ENCODE results near the gene ERN1.

The ERN1 gene

DNA sequence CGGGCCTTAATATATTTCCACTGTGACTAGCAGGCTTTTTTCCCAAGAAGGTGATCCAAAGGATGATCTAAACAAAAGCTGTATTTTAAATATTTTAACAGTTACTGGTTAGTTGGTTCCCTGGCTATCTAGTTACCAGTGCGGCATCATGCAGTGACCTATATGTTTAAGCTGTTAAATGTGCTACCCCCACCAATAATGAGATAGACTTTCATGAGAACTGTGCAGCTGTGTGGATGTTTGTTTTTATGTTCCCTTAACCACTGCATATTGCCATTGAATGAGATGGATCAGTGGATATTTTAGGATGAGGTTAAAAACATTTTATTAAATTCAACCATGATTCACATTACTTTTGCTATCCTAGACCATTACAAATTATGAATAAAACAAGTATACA, 16.9 kb downstream of the ERN1 start:
- no peaks in the 10 kb centered on the region for H3K27me3 ChIP-seq (replicated peaks; ENCODE audit: insufficient read depth, low read length)
- H3K4me1 ChIP-seq (ENCODE audit: low read length) = peaks cover 57% of the 10 kb centered on the region
- peaks cover 14% of the 10 kb centered on the region; the same call in 1 of the 2 replicates for H3K36me3 ChIP-seq (replicated peaks; ENCODE audit: insufficient read depth, low read length)
- peaks cover 7% of the 10 kb centered on the region; the same call in 1 of the 2 replicates for H4K20me1 ChIP-seq (ENCODE audit: insufficient read depth, low read length)
- no peaks in the 10 kb centered on the region for H3K9me2 ChIP-seq (replicated peaks; ENCODE audit: insufficient read depth, low read length)
- H3K4me3 ChIP-seq (ENCODE audit: low read length) = no peak overlapping the region
- H3K79me2 ChIP-seq (ENCODE audit: low read length) = peaks cover 100% of the 10 kb centered on the region
- no peak overlapping the region for H3K27ac ChIP-seq (ENCODE audit: low read length)
- no peak overlapping the region for H2AFZ ChIP-seq (ENCODE audit: low read length)
- no peaks in the 10 kb centered on the region for H3K9me3 ChIP-seq (replicated peaks; ENCODE audit: insufficient read depth, low read length)
- H3K9ac ChIP-seq (ENCODE audit: low read length) = no peak overlapping the region
- peaks cover 56% of the 10 kb centered on the region for H3F3A ChIP-seq (ENCODE audit: insufficient read depth, low read length)
- no peak overlapping the region for H3K4me2 ChIP-seq (ENCODE audit: low read depth, low read length)
- TF ChIP-seq EZH2phosphoT487 (IDR thresholded peaks at IDR 0.05; ENCODE audit: low read length) = no peak
- TF ChIP-seq EZH2 (optimal IDR thresholded peaks at IDR 0.05; ENCODE audit: low read depth, low read length) = no peak
- TF ChIP-seq, protein P1, sequence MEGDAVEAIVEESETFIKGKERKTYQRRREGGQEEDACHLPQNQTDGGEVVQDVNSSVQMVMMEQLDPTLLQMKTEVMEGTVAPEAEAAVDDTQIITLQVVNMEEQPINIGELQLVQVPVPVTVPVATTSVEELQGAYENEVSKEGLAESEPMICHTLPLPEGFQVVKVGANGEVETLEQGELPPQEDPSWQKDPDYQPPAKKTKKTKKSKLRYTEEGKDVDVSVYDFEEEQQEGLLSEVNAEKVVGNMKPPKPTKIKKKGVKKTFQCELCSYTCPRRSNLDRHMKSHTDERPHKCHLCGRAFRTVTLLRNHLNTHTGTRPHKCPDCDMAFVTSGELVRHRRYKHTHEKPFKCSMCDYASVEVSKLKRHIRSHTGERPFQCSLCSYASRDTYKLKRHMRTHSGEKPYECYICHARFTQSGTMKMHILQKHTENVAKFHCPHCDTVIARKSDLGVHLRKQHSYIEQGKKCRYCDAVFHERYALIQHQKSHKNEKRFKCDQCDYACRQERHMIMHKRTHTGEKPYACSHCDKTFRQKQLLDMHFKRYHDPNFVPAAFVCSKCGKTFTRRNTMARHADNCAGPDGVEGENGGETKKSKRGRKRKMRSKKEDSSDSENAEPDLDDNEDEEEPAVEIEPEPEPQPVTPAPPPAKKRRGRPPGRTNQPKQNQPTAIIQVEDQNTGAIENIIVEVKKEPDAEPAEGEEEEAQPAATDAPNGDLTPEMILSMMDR (IDR thresholded peaks at IDR 0.05; ENCODE audit: low read length) = no peak
- peak; percentile 6 for DNase-seq

DNA sequence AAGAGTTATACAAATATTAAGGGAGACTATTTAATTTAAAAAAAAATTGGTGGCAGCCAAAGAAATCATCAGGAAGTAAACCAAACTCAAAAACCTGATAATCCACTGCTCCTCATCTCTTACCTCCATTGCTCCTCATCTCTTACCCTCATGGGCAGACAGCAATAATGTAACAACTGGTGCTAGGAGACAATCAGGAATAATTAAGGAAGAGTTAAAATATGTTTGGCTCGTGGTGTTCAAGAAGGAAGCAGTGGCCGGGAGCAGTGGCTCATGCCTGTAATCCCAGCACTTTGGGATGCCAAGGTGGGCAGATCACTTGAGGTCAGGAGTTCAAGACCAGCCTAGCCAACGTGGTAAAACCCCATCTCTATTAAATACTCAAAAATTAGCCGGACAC, 18.1 kb downstream of the ERN1 start:
- H4K20me1 ChIP-seq (ENCODE audit: insufficient read depth, low read length) = peaks cover 7% of the 10 kb centered on the region; the same call in 1 of the 2 replicates
- H3F3A ChIP-seq (ENCODE audit: insufficient read depth, low read length) = peaks cover 65% of the 10 kb centered on the region
- H3K27me3 ChIP-seq (replicated peaks; ENCODE audit: insufficient read depth, low read length) = no peaks in the 10 kb centered on the region
- TF ChIP-seq, protein P1 (IDR thresholded peaks at IDR 0.05; ENCODE audit: low read length) = no peak
- no peak overlapping the region for H3K4me3 ChIP-seq (ENCODE audit: low read length)
- H3K36me3 ChIP-seq (replicated peaks; ENCODE audit: insufficient read depth, low read length) = peaks cover 9% of the 10 kb centered on the region; the same call in 1 of the 2 replicates
- no peak overlapping the region for H3K27ac ChIP-seq (ENCODE audit: low read length)
- H3K4me1 ChIP-seq (ENCODE audit: low read length) = peaks cover 67% of the 10 kb centered on the region
- no peak overlapping the region for H2AFZ ChIP-seq (ENCODE audit: low read length)
- H3K9ac ChIP-seq (ENCODE audit: low read length) = no peak overlapping the region
- DNase-seq = no peak
- no peaks in the 10 kb centered on the region for H3K9me3 ChIP-seq (replicated peaks; ENCODE audit: insufficient read depth, low read length)
- H3K9me2 ChIP-seq (replicated peaks; ENCODE audit: insufficient read depth, low read length) = no peaks in the 10 kb centered on the region
- peaks cover 100% of the 10 kb centered on the region for H3K79me2 ChIP-seq (ENCODE audit: low read length)
- no peak overlapping the region for H3K4me2 ChIP-seq (ENCODE audit: low read depth, low read length)

DNA sequence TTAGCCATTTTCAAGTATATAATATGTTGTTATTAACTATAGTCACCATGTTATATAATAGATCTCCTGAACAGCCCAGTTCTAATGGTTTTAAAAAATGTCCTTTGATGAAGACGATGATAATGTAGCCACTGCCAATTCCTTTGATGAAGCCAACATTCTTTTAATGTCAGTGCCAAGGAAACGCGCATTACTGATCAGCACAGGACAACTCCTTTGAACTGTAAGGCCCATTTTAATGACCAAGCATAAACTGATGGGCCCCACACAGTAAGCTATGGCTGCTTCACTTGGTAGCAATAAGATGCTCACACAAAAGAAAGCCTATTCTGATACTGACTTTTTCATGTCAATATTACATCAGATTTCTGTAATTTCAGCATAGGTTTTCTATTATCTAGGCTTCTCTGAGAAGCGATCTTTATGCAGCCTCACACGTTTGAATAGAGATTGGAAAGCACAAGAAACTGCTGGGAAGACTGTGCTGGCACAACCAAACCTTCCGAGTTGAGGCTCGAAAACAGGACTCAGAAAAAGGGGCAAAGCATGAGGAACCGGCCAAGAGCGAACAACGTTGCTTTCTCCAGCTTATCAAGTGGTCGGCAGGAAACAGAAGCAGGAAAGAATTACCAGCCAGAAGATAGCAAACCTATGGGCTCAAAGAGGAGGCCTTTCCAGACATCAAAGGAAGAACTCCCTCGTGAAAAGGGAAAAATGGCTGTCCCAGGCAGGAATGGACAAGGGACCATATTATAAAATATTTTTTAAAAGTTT, 19.4 kb downstream of the ERN1 start:
- no peak overlapping the region for H2AFZ ChIP-seq (ENCODE audit: low read length)

DNA sequence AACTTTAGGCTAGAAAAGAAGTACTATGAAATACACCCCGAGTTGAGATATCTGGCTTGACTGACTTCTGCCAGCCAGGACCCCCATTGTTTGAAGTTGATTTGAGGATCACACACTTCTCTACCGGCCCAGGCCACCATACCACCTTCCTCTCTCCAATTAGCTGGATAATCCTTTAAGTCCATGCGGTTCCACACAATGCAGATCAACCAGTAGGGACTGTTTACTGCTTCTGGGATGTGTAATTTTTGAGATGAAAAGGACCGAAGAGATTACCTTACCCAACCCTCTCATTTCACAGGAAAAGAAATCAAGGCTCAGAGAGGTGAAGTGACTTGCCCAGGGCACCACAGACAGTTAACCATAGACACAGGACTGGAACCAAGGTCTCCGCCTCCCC, 20.5 kb downstream of the ERN1 start:
- peaks cover 100% of the 10 kb centered on the region for H3K79me2 ChIP-seq (ENCODE audit: low read length)

More for the DNA sequence above, 19.4 kb downstream of the ERN1 start:
- Histone ChIP-seq H3K4me1 (ENCODE audit: low read length) (peaks cover 74% of the 10 kb centered on the region), H3F3A (ENCODE audit: insufficient read depth, low read length) (peaks cover 67% of the 10 kb centered on the region), H3K4me3 (ENCODE audit: low read length) (no peak overlapping the region), H4K20me1 (ENCODE audit: insufficient read depth, low read length) (peaks cover 7% of the 10 kb centered on the region; the same call in 1 of the 2 replicates), H3K36me3 (replicated peaks; ENCODE audit: insufficient read depth, low read length) (peaks cover 7% of the 10 kb centered on the region; the same call in 1 of the 2 replicates), H3K9me2 (replicated peaks; ENCODE audit: insufficient read depth, low read length) (no peaks in the 10 kb centered on the region), H3K9ac (ENCODE audit: low read length) (no peak overlapping the region), H3K4me2 (ENCODE audit: low read depth, low read length) (peak overlapping the region; percentile 34; the same call in 1 of the 2 replicates), H3K79me2 (ENCODE audit: low read length) (peaks cover 100% of the 10 kb centered on the region), H3K27me3 (replicated peaks; ENCODE audit: insufficient read depth, low read length) (no peaks in the 10 kb centered on the region), H3K27ac (ENCODE audit: low read length) (peak overlapping the region; percentile 19; the same call in 1 of the 2 replicates), H3K9me3 (replicated peaks; ENCODE audit: insufficient read depth, low read length) (no peaks in the 10 kb centered on the region)
- TF ChIP-seq EZH2phosphoT487 (IDR thresholded peaks at IDR 0.05; ENCODE audit: low read length) = no peak
- DNase-seq = no peak

More for the DNA sequence above, 20.5 kb downstream of the ERN1 start:
- Histone ChIP-seq H3K9ac (ENCODE audit: low read length) (no peak overlapping the region), H3K9me2 (replicated peaks; ENCODE audit: insufficient read depth, low read length) (no peaks in the 10 kb centered on the region), H2AFZ (ENCODE audit: low read length) (no peak overlapping the region), H3K4me1 (ENCODE audit: low read length) (peaks cover 79% of the 10 kb centered on the region), H3K36me3 (replicated peaks; ENCODE audit: insufficient read depth, low read length) (peaks cover 7% of the 10 kb centered on the region; the same call in 1 of the 2 replicates), H3K27me3 (replicated peaks; ENCODE audit: insufficient read depth, low read length) (no peaks in the 10 kb centered on the region), H3K27ac (ENCODE audit: low read length) (peak overlapping the region; percentile 90; the same call in 1 of the 2 replicates), H3F3A (ENCODE audit: insufficient read depth, low read length) (peaks cover 73% of the 10 kb centered on the region), H4K20me1 (ENCODE audit: insufficient read depth, low read length) (peaks cover 4% of the 10 kb centered on the region; the same call in 1 of the 2 replicates), H3K4me3 (ENCODE audit: low read length) (no peak overlapping the region), H3K9me3 (replicated peaks; ENCODE audit: insufficient read depth, low read length) (no peaks in the 10 kb centered on the region), H3K4me2 (ENCODE audit: low read depth, low read length) (peak overlapping the region; percentile 8; the same call in 1 of the 2 replicates)
- TF ChIP-seq EZH2phosphoT487 (IDR thresholded peaks at IDR 0.05; ENCODE audit: low read length) (no peak), EZH2 (optimal IDR thresholded peaks at IDR 0.05; ENCODE audit: low read depth, low read length) (no peak)
- TF ChIP-seq, protein P1 (IDR thresholded peaks at IDR 0.05; ENCODE audit: low read length) = no peak
- DNase-seq = no peak
